Stimulated activated CD8-positive, alpha-beta memory T cell treated with anti-CD3 and anti-CD28 coated beads, Interleukin-12 subunit alpha, Interleukin-12 subunit beta, amount 100 ng/mL, for 24 hours (primary cell): ENCODE results near the gene PTPN1.

ENCODE experiments used
- DNase-seq: peaks from one replicate; pipeline ENCODE4 v3.0.0-alpha.2; 2020; ENCODE audit errors: extremely low read depth

PTPN1 gene

GRCh38 chr20:50575865-50576720 lies 65.9 kb downstream of the PTPN1 start:
- peak; percentile 38 for DNase-seq

DNA sequence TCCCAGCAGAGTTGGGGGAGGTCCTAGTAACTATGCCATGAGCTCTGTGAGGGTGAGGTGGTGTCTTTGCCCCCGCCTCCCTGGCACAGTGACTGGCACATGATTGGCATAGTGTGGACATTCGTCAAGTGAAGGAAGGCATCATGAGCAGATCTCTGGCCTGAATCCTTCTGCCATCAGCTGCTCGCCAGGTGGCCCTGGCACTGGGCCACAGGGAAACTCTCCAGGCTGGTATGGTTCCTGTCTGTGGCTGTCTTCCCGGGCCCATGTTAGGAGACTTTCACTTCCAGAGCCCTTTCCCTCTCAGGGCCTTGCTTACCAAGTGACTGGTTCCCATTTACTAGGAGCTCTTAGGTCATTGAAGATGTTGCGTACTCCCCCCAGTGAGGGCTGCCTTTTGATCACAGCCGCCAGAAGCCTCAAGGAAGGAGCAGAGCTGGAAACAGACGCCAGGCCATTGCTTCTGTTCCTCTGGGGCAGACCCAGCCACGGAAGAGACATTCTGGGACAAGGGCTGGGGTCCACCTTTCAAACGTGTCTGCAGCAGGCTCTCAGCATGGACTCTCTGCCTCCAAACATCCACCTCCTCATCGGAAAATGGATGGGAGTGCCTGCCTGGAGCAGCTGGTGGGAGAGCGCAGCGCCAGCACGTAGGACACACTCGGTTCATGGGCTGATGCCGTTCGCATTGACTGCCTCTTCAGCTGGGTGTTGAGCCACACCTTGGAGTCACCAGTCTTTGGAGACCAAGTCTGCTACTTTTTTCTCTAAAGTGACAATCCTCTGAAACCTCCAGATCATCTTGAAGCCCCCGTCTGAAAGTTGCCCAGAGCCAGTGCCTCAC lies 67.2 kb downstream of the PTPN1 start:
- no peak for DNase-seq

DNA sequence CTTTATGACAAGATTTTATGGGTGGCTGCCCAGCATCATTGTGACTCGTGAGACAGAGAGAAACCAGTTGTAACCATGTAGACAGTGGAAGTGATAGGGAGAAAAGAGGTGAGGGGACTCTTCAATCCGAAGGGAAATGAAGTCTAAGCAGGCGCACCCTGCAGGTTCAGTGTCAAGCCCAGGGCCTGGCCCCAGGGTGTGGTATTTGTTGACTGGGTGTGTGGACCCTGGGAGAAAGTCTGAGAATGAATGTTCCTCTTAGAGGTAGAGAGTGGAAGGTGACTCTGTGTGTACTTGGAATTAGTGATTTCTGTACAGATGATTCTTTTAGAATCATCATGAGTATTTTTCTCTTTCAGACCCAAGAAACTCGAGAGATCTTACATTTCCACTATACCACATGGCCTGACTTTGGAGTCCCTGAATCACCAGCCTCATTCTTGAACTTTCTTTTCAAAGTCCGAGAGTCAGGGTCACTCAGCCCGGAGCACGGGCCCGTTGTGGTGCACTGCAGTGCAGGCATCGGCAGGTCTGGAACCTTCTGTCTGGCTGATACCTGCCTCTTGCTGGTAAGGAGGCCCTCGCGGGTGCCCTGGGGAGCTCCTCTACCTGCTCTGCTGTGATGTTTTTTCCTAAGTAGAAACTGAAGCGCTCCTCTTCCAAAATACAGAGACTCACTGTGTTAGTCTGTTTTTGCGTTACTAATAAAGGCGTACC lies 68.0 kb downstream of the PTPN1 start:
- no peak for DNase-seq

GRCh38 chr20:50578778-50579165 lies 68.6 kb downstream of the PTPN1 start:
- DNase-seq, result no peak

- DNase-seq, result no peak
These were observed 69.3 kb downstream of the PTPN1 start for GRCh38 chr20:50579511-50579910.

- no peak for DNase-seq
These were observed 70.0 kb downstream of the PTPN1 start for GRCh38 chr20:50580016-50580747.

DNA sequence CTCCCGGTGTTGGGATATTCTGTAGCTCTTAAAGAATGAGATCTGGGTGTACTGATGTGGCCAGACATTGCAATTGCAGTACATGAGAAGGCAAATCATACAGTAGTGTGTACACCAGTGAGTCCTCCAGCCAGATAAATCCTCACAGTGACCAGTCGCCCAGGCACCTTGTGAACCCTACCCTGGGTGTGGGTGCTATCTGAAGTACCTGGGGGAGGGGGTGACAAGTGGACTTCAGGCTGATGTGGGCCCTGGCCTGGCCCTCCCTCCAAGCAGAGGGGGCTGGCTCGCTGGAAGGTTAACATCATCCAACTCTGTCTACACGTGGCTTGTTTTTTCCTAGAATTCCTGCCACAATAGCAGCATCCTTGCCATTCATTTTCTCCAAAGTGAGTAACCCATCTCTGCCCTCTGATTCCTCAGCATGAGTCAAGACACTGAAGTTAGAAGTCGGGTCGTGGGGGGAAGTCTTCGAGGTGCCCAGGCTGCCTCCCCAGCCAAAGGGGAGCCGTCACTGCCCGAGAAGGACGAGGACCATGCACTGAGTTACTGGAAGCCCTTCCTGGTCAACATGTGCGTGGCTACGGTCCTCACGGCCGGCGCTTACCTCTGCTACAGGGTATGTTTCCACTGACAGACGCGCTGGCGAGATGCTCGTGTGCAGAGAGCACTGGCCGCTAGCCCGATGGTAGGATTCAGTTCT lies 70.8 kb downstream of the PTPN1 start:
- no peak for DNase-seq

- no peak for DNase-seq
These were observed 71.9 kb downstream of the PTPN1 start for GRCh38 chr20:50582092-50582491.

- DNase-seq, result no peak
These were observed 72.5 kb downstream of the PTPN1 start for GRCh38 chr20:50582591-50583234.

- DNase-seq, result no peak
These were observed 73.4 kb downstream of the PTPN1 start for GRCh38 chr20:50583442-50584150.

GRCh38 chr20:50584687-50585086 lies 74.5 kb downstream of the PTPN1 start:
- no peak for DNase-seq

GRCh38 chr20:50585214-50585613 lies 75.0 kb downstream of the PTPN1 start:
- no peak for DNase-seq

DNA sequence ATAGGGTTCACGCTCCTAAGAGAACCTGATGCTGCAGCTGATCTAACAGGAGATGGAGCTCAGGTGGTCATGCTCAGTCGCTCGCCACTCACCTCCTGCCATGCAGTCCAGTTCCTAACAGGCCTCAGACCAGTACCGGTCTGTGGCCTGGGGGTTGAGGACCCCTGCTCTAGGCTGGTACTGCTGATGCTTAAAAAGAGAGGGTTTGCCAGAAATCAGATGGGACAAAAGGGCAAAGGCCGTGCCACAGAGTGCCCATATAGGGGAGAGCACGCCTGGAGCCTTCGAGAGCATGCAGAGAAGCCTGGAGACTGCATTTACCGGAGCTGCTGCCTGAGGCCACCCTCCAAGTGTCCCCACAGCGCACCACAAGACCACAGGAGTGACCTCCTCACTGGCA lies 75.5 kb downstream of the PTPN1 start:
- no peak for DNase-seq

DNA sequence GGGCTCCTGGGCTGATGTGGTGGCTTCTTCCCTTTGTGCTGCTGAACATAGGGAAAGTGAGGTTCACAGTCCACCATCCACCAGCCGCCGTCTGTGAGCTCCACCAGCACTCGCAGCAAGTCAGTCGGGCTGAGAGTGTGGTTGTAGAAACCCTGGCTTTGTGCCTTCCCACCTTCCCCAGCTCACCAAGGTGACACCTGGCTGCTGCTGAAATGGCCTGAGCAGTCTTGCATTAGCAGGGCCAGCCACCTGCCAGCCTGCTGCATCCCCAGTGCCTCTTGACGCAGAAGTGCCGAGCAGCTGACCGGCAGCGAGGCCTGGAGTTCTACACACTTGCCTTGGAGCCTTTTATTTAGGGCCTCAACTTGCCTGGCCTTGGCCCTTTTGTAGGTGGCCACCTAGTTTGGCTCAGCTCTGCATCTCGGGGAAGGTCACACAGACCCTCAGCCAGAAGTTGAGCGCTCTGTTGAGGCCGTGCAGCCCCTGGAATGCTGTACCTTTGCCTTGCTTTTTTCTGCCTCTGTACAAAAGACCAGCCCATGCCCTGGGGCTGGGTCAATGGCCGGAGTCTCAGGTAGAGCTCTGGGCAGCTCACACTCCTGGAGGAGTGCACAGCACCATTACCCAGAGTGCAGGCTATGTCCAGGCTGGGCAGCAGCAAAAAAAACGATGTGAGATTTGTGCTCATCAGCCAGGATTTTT lies 76.5 kb downstream of the PTPN1 start:
- DNase-seq, result no peak

DNA sequence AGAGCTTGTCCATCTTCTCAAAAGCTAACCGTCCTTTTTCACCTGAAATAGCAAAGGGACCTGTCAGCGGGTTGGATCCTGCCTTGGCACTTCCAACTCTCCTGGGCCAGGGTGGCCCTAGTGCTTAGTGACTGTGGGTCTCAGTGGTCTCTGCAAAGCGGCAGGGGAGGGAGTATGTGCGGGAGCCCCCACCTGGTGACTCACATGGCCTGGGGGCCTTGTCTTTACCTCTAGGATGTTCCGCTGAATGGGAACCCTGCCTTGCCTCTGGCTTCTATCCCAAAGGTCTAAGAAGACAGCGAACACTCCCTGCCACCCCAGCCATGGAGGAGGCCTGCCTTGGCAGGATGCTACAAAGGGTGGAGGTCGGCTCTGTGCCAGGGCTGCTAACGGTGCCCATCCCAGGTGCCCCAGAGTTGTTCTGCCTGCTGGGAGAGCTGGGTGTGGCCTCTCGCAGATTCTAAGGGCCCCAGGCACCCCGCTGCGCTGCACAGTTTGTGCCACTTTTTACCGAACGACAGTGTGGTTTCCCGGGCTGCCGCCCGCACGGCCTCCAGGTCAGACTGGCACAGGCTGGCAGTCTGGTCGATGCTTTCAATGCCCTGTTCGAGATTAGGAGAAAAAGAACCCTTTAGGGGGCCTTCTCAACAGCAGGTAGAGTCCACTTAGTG lies 77.2 kb downstream of the PTPN1 start:
- no peak for DNase-seq

- DNase-seq, result peak; percentile 23
These were observed 78.0 kb downstream of the PTPN1 start for GRCh38 chr20:50588034-50588736.

- no peak for DNase-seq
These were observed 79.6 kb downstream of the PTPN1 start for GRCh38 chr20:50589548-50590347.
